DMS 273 (cell line): ENCODE results near the gene SLC16A6.
"Not testable (repeated sequence)": the region's sequence is repeated elsewhere in the genome, so short reads cannot be mapped to it uniquely, and the experiment has no call there.

Source experiments
- DNase-seq: peaks from one replicate; lab custom pipeline; 2025; ENCODE audit not compliant: unreplicated experiment; lab: John Stamatoyannopoulos, UW

Gene SLC16A6

DNA sequence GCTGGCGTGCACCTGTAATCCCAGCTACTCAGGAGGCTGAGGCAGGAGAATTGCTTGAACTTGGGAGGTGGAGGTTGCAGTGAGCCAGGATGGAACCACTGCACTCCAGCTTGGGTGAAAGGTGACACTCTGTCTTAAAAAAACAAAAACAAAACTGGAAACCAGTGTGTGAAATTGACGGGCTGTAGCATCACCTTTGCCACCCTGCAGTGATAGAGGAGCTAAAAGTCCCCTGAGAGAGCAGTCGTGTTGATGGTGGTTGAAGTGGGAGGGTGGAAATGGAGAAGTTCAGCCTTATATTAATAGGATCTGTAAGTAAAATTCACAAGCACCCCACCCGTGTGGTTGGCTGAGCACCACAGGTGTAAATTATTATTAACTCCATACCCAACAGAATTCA lies 65.9 kb downstream of the SLC16A6 start:
- not testable (repeated sequence) for DNase-seq

DNA sequence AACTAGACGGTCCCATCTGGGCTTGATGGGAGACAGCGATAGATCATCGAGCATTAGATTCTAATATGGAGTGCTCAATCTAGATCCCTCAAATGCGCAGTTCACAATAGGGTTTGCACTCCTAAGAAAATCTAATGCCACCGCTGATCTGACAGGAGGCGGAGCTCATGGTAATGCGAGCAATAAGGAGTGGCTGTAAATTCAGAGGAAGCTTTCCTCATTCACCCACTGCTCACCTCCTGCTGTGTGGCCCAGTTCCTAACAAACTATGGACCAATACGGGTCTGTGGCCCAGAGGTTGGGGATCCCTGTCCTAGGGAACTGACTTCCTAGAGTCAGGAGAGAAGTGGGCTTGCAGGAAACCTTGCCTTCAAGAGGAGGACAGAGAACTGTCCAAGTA lies 68.3 kb downstream of the SLC16A6 start:
- DNase-seq, result no peak

DNA sequence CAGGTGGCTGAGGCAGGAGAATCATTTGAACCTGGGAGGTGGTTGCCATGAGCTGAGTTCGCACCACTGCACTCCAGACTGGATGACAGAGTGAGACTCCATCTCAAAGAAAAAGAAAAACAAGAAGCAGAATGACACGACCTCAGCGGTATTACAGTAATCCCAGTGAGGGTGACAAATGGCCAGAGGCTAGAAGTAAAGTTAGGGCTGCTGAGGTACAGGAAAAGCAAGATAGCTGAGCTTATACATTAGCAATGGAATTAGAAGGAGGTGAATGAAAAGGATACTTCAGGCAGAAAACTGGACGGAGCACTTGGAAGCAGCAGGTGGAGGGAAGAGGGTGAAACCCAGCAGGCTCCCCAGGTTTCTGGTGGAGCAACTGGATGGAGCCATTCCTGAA lies 69.1 kb downstream of the SLC16A6 start:
- no peak for DNase-seq

DNA sequence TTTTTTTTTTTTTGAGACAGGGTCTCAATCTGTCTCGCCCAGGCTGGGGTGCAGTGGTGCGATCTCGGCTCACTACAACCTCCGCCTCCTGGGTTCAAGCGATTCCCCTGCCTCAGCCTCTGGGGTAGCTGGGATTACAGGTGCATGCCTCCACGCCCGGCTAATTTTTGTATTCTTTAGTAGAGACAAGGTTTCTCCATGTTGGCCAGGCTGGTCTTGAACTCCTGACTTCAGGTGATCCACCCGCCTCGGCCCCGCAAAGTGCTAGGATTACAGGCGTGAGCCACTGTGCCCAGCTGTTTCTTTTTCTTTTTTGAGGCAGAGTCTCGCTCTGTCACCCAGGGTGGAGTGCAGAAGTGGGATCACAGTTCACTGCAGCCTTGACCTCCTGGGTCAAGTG lies 70.1 kb downstream of the SLC16A6 start:
- DNase-seq, result not testable (repeated sequence)

DNA sequence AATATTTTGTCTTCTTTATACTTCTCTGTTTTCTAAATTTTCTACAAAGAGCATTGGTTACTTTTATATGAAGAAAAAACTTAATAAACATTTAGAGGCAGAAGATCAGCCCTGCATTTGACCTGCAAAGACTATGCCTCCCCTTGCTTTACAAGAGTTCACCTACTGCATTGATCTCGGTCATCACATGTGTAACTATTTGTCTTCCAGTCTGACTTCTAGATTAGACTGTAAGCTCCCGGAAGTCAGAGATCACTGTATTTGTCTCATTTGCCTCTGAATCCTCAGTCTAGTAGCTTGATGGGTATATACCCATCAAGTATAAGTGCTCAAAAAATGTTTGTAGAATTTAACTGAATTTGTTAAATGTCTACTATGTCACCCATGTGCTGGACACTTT lies 70.7 kb downstream of the SLC16A6 start:
- DNase-seq, result not testable (repeated sequence)

DNA sequence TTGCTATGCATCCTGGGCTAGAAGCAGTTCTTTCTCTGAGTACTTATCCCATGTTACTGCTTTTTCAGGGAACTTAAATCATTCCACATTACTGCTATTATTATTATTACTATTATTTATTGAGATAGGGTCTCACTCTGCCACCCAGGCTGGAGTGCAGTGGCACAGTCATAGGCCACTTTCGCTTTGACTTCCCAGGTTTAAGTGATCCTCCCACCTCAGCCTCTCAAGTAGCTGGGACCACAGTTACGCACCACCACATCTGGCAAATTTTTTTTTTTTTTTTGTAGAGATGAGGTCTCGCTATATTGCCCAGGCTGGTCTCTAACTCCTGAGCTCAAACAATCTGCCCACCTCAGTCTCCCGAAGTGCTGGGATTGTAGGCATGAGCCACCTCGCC lies 71.5 kb downstream of the SLC16A6 start:
- not testable (repeated sequence) for DNase-seq
